SH-SY5Y (cell line): ENCODE measurements around the gene NUDT3.

Experiments used
- GATA2 ChIP-seq: IDR thresholded peaks from 2 replicates; pipeline ENCODE4 v1.6.1; 2011; ENCODE audit warnings: mild to moderate bottlenecking, low read depth, low read length
- GATA3 ChIP-seq: IDR thresholded peaks from 2 replicates; pipeline ENCODE4 v1.6.1; 2011; ENCODE audit warnings: low read depth, mild to moderate bottlenecking, low read length, moderate library complexity

- TF ChIP-seq GATA2 = no peak
- TF ChIP-seq GATA3 = no peak
Observed at GRCh38 chr6:34281702-34282334, 110.7 kb downstream of the NUDT3 start.
